Measurements from ENCODE around the gene MRPL10.

DNA sequence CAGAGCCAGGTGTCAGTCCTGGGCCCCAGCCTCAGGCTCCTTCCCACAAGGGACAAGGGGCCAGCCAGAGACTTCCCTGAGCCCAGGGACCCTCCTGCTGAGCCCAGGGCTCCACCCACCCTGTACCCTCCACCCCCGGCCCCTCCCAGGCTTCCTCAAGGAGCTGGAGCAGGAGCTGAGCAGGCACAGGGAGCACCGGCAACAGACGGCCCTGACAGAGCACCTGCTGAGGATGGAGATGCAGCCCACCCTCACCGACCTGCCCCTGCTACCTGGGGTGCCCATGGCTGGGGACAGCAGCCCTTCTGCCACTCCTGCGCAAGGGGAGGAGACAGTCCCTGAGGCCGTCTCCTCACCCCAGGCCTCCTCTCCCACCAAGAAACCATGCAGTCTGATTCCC, 5.3 kb upstream of the MRPL10 start:
- TF ChIP-seq, protein P1, sequence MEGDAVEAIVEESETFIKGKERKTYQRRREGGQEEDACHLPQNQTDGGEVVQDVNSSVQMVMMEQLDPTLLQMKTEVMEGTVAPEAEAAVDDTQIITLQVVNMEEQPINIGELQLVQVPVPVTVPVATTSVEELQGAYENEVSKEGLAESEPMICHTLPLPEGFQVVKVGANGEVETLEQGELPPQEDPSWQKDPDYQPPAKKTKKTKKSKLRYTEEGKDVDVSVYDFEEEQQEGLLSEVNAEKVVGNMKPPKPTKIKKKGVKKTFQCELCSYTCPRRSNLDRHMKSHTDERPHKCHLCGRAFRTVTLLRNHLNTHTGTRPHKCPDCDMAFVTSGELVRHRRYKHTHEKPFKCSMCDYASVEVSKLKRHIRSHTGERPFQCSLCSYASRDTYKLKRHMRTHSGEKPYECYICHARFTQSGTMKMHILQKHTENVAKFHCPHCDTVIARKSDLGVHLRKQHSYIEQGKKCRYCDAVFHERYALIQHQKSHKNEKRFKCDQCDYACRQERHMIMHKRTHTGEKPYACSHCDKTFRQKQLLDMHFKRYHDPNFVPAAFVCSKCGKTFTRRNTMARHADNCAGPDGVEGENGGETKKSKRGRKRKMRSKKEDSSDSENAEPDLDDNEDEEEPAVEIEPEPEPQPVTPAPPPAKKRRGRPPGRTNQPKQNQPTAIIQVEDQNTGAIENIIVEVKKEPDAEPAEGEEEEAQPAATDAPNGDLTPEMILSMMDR (conservative IDR thresholded peaks at IDR 0.05; ENCODE audit: low read length) = no peak
- no peak for TF ChIP-seq EZH2phosphoT487 (IDR thresholded peaks at IDR 0.05; ENCODE audit: borderline replicate concordance)

Measured in Loucy (cell line).